ENCODE results near the gene BET1. TPM values are rescaled to one million over a fixed set of nuclear protein-coding genes. Genes with fewer than 3 reads are reported as not detected.

BET1 gene
- total RNA-seq, 1 donor from 2014 or later: 21.4 TPM

DNA sequence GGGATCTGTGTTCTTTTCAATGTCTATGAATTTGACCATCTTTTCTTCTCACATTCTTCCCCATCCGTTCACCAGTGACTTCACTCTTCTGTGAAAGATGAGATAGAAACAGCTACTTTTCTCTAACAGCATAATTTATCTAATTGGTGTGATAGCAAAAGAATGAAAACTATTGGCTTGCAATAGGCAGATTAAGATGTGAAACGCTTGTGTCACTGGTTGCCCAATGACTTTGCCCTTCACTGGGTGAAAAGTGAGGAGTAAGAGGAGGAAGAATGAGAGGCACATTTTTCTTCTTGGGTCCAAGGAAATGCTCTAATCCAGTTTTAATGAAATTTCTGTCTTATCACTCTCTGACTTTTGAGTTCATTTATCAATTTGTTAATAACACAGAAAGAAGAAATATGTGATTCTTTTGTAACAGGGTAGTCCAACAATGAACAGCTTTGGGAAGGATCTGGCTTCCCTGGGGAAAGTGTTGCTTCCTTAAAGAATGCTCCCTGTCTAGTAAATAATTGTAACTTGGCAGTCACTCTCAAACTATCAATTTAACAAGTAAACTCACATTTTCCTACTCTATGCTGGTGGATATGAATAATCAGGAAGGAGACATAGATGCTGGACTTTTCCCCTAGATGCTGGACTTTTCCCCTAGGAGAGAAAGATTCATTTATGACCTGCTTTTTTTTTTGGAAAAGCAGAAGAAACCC lies 35.1 kb downstream of the BET1 start:
- Mint-ChIP-seq H3K9me3 (no peaks in the 10 kb centered on the region), H3K27ac (no peak overlapping the region), H3K4me1 (ENCODE audit: low read depth) (no peaks in the 10 kb centered on the region), H3K27me3 (ENCODE audit: insufficient read depth) (peaks cover 2% of the 10 kb centered on the region), H3K4me3 (no peak overlapping the region), H3K36me3 (ENCODE audit: low read depth) (no peaks in the 10 kb centered on the region)
- intact Hi-C loops (cut with micrococcal nuclease): no loop called here
- DNase-seq (ENCODE audit: low spot score): no peak

DNA sequence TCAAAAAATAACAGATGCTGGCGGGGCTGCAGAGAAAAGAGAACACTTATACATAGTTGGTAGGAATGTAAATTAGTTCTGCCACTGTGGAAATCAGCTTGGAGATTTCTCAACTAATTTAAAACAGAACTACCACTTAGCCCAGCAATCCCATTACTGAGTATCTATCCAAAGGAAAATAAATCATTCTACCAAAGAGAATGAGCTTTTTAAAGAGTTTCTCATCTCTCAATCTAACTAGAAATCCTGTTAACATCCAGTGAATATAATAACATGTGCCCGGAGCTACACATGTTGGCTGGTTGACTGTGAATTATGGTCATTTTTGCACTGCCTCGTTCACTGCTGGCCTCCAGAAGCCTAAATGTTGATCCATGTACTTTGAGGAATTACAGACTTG lies 39.3 kb downstream of the BET1 start:
- H3K4me3 Mint-ChIP-seq: no peak overlapping the region
- no peaks in the 10 kb centered on the region for H3K9me3 Mint-ChIP-seq
- DNase-seq (ENCODE audit: low spot score): no peak
- H3K27me3 Mint-ChIP-seq (ENCODE audit: insufficient read depth): peaks cover 2% of the 10 kb centered on the region
- intact Hi-C loops (cut with micrococcal nuclease): no loop called here
- H3K27ac Mint-ChIP-seq: no peak overlapping the region
- H3K4me1 Mint-ChIP-seq (ENCODE audit: low read depth): no peaks in the 10 kb centered on the region
- H3K36me3 Mint-ChIP-seq (ENCODE audit: low read depth): no peaks in the 10 kb centered on the region

DNA sequence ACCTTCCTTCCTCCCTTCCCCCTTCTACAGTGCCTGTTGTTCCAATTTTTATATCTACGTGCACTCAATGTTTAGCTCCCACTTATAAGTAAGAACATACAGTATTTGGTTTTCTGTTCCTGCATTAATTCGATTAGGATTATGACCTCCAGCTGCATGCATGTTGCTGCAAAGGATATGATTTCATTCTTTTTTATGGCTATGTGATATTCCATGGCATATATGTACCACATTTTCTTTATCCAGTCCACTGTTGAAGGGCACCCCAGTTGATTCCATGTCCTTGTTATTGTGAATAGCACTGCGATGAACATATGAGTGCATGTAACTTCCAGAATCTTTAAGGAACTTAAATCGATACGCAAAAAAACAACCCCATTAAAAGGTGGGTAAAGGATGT lies 39.9 kb downstream of the BET1 start:
- Mint-ChIP-seq H3K4me3 (no peak overlapping the region), H3K4me1 (ENCODE audit: low read depth) (no peaks in the 10 kb centered on the region), H3K9me3 (no peaks in the 10 kb centered on the region), H3K27me3 (ENCODE audit: insufficient read depth) (peaks cover 2% of the 10 kb centered on the region), H3K36me3 (ENCODE audit: low read depth) (no peaks in the 10 kb centered on the region), H3K27ac (no peak overlapping the region)
- DNase-seq (ENCODE audit: low spot score): no peak
- intact Hi-C loops (cut with micrococcal nuclease): no loop called here

DNA sequence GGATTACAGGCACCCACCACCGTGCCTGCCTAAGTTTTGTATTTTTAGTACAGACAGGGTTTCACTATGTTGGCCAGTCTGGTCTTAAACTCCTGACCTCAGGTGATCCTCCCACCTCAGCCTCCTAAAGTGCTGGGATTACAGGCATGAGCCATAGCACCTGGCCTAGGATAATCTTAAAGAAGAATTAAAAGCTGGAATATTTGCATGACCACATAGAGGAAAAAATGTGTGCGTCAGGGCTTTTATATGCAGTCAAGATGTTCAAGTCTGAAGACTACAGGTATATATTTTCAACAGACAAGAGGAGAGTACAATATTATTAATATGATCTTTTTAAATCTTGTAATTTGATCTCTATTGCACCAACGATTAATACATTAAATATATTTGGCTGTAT lies 43.2 kb downstream of the BET1 start:
- intact Hi-C loops (cut with micrococcal nuclease): no loop called here
- H3K4me1 Mint-ChIP-seq (ENCODE audit: low read depth): no peaks in the 10 kb centered on the region
- no peaks in the 10 kb centered on the region for H3K9me3 Mint-ChIP-seq
- no peak for DNase-seq (ENCODE audit: low spot score)
- H3K27ac Mint-ChIP-seq: no peak overlapping the region
- H3K4me3 Mint-ChIP-seq: no peak overlapping the region
- peaks cover 2% of the 10 kb centered on the region for H3K27me3 Mint-ChIP-seq (ENCODE audit: insufficient read depth)
- H3K36me3 Mint-ChIP-seq (ENCODE audit: low read depth): no peaks in the 10 kb centered on the region

DNA sequence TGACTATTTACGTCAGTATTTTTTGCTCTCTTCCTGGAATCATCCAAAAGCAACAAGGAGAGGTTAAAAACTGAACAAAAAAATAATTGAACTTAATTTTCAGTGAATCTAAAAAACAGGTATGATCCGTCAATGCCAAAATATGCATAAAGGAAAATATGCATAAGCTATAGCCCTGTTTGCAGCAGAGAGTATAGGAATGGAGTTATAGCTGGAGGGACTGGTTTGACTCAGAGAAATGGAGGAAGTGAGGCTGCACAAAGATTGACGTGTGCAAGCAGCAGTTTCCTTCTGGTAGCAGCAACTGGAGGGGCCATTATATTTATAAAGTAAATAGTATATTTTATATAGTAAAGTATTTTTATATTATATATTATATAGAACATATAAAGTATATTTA lies 45.5 kb downstream of the BET1 start:
- H3K4me1 Mint-ChIP-seq (ENCODE audit: low read depth): no peaks in the 10 kb centered on the region
- H3K4me3 Mint-ChIP-seq: no peak overlapping the region
- no peaks in the 10 kb centered on the region for H3K36me3 Mint-ChIP-seq (ENCODE audit: low read depth)
- intact Hi-C loops (cut with micrococcal nuclease): no loop called here
- H3K27me3 Mint-ChIP-seq (ENCODE audit: insufficient read depth): no peaks in the 10 kb centered on the region
- no peaks in the 10 kb centered on the region for H3K9me3 Mint-ChIP-seq
- H3K27ac Mint-ChIP-seq: no peak overlapping the region
- DNase-seq (ENCODE audit: low spot score): no peak

DNA sequence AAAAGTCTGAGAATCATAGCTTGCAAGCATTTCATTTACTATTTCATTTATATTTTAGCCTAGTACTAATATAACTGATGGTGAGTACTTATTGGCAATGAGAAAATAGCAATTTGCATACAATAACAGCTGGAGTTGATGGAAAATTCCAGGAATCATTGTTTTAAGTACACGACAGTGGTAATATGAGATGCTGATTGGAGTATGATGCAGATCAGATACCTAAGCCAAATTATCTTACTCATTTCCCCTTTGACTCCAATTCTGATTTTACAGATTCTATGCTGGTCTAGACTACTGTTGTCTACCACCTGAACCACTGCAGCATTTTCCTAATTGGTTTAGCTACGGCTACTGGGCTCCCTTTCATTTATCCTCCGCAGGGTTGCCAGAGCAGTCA lies 45.9 kb downstream of the BET1 start:
- intact Hi-C loops (cut with micrococcal nuclease): no loop called here
- H3K27me3 Mint-ChIP-seq (ENCODE audit: insufficient read depth): no peaks in the 10 kb centered on the region
- H3K36me3 Mint-ChIP-seq (ENCODE audit: low read depth): no peaks in the 10 kb centered on the region
- DNase-seq (ENCODE audit: low spot score): no peak
- H3K4me1 Mint-ChIP-seq (ENCODE audit: low read depth): no peaks in the 10 kb centered on the region
- H3K27ac Mint-ChIP-seq: no peak overlapping the region
- no peaks in the 10 kb centered on the region for H3K9me3 Mint-ChIP-seq
- no peak overlapping the region for H3K4me3 Mint-ChIP-seq

DNA sequence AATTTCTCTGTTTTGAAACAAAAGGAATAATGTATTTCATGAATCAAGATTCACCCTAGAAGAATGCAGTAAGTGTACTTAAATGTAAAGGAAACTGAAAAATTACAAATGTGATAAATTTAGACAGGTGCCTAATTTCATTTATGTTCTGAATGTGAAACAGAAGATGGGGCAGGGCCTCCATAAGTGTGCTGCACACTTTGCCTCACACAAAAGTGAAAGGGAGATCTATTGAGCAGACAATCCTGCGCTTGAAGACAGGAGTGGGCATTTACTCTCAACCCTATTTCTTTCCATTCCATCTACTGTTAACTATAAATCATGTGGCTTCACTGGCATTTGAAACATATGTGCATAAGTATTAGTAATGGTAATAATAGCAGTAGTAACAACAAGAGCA lies 46.4 kb downstream of the BET1 start:
- intact Hi-C loops (cut with micrococcal nuclease): no loop called here
- H3K4me3 Mint-ChIP-seq: no peak overlapping the region
- no peaks in the 10 kb centered on the region for H3K36me3 Mint-ChIP-seq (ENCODE audit: low read depth)
- no peak overlapping the region for H3K27ac Mint-ChIP-seq
- no peaks in the 10 kb centered on the region for H3K9me3 Mint-ChIP-seq
- no peak for DNase-seq (ENCODE audit: low spot score)
- no peaks in the 10 kb centered on the region for H3K27me3 Mint-ChIP-seq (ENCODE audit: insufficient read depth)
- H3K4me1 Mint-ChIP-seq (ENCODE audit: low read depth): no peaks in the 10 kb centered on the region

DNA sequence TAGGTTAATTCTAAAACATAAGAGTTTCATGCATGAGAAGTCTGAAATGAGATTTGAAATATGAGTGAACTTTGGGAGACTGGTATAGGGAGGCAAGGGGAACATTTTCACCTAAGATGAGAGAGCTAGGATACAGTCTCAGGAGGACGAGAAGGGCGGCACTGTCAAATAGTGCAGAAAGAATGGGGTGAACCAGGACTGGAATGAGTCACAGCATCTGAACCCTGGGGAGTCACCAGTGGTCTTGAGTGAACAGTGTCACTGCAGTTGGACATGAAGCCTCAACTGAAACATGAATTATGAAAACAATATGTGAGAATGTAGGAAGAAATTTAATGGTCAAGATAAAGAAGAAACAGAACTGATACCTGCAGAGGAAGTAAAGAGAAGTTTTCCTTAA lies 48.9 kb downstream of the BET1 start:
- Mint-ChIP-seq H3K4me3 (no peak overlapping the region), H3K9me3 (no peaks in the 10 kb centered on the region), H3K27me3 (ENCODE audit: insufficient read depth) (no peaks in the 10 kb centered on the region), H3K27ac (no peak overlapping the region), H3K36me3 (ENCODE audit: low read depth) (no peaks in the 10 kb centered on the region), H3K4me1 (ENCODE audit: low read depth) (no peaks in the 10 kb centered on the region)
- DNase-seq (ENCODE audit: low spot score): no peak
- intact Hi-C loops (cut with micrococcal nuclease): no loop called here

DNA sequence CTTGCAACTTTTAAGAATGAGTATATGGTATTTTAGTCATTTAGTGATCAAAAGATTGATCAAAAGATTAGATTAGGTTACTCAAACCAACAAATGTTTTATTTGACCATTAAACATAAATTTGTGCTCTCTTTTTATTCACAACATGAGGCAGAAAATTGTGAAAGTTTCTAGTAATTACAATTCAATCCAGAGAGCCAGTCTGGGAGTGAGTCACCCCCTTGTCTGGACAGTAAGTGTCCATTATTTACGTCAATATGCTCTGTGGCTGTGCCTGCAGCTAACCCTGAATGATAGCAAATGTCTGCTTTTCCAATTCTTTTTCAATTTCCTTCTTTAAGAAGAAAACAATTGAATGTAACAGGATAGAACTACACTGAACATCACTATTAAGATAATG lies 54.7 kb downstream of the BET1 start:
- Mint-ChIP-seq H3K27ac (no peak overlapping the region), H3K36me3 (ENCODE audit: low read depth) (no peaks in the 10 kb centered on the region), H3K9me3 (no peaks in the 10 kb centered on the region), H3K27me3 (ENCODE audit: insufficient read depth) (no peaks in the 10 kb centered on the region), H3K4me3 (no peak overlapping the region), H3K4me1 (ENCODE audit: low read depth) (no peaks in the 10 kb centered on the region)
- no peak for DNase-seq (ENCODE audit: low spot score)
- intact Hi-C loops (cut with micrococcal nuclease): no loop called here

DNA sequence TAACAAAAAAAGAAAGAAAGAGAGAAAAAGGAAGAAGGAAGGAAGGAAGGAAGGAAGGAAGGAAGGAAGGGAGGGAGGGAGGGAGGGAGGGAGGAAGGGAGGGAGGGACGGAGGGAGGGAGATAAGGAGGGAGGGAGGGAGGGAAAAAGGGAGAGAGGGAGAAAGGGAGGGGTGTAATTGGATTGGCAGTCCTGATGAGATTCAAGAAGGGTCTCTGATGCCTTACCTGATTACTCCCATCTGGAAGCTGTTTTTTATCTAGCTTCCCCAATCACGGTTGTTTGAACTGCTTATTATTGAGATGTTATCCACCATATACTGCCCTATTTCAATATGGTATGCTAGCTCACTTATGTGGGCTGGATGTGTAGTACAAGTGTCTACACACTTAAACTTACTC lies 55.3 kb downstream of the BET1 start:
- H3K4me1 Mint-ChIP-seq (ENCODE audit: low read depth): no peaks in the 10 kb centered on the region
- intact Hi-C loops (cut with micrococcal nuclease): no loop called here
- H3K36me3 Mint-ChIP-seq (ENCODE audit: low read depth): no peaks in the 10 kb centered on the region
- no peaks in the 10 kb centered on the region for H3K9me3 Mint-ChIP-seq
- no peak overlapping the region for H3K27ac Mint-ChIP-seq
- DNase-seq (ENCODE audit: low spot score): no peak
- no peak overlapping the region for H3K4me3 Mint-ChIP-seq
- H3K27me3 Mint-ChIP-seq (ENCODE audit: insufficient read depth): no peaks in the 10 kb centered on the region

DNA sequence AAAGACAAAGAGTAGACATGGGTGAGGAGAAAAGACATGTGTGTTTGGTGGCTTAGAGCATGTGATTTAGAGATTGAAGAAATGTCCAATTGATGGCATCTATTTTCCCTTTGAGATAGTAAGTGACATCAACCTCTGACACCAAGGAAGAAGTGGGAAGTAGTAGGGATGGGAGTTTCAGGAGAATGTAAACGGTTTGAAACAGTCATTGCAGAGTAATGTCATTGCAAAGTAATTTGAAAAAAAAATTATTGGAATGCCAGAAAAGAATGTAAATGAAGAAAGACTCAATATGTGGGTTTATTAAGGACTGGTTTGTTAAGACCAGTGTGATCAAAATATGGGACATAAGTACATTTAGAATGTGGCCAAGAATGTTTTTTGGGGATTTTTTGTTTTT lies 56.0 kb downstream of the BET1 start:
- Mint-ChIP-seq H3K4me3 (no peak overlapping the region), H3K36me3 (ENCODE audit: low read depth) (no peaks in the 10 kb centered on the region), H3K9me3 (no peaks in the 10 kb centered on the region), H3K4me1 (ENCODE audit: low read depth) (no peaks in the 10 kb centered on the region), H3K27ac (no peak overlapping the region), H3K27me3 (ENCODE audit: insufficient read depth) (no peaks in the 10 kb centered on the region)
- intact Hi-C loops (cut with micrococcal nuclease): no loop called here
- DNase-seq (ENCODE audit: low spot score): no peak

DNA sequence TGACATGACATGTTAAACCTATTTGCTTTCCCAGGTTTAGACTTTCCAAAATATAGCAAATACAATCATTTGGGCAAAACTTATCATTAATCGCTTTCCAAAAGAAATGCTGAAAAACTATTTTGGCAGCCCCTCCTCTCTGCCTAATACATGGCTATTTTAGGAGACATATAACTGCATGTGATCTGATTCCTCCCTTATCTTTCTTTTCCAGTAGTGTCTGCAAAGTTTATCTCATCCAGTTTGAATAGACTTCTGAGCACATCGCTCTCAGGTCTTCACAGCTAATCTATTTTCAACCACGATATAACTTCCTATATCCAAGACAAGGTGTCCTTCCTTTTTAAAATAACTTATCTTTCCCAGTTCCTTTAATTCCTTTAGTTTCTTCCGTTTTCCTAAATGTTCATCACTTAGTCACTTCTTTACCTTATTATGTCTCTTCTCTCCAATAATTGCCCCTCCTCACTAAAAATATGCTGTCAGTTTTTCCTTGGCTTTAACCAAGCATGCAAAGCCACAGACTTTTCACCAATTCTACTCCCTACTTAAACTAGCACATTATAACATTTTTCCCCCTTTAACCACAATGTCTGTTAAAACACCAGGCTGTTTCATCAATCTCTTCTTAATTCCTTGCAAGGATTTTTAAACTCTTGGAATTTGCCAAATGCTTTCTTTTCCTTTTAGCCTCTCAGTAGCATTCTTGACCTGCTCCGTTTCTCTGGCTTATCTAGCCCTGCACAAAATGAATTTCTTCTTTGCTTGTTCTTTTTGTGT lies 58.2 kb downstream of the BET1 start:
- no peaks in the 10 kb centered on the region for H3K9me3 Mint-ChIP-seq
- intact Hi-C loops (cut with micrococcal nuclease): no loop called here
- no peaks in the 10 kb centered on the region for H3K36me3 Mint-ChIP-seq (ENCODE audit: low read depth)
- no peaks in the 10 kb centered on the region for H3K4me1 Mint-ChIP-seq (ENCODE audit: low read depth)
- H3K27me3 Mint-ChIP-seq (ENCODE audit: insufficient read depth): no peaks in the 10 kb centered on the region
- no peak overlapping the region for H3K4me3 Mint-ChIP-seq
- no peak overlapping the region for H3K27ac Mint-ChIP-seq
- no peak for DNase-seq (ENCODE audit: low spot score)

DNA sequence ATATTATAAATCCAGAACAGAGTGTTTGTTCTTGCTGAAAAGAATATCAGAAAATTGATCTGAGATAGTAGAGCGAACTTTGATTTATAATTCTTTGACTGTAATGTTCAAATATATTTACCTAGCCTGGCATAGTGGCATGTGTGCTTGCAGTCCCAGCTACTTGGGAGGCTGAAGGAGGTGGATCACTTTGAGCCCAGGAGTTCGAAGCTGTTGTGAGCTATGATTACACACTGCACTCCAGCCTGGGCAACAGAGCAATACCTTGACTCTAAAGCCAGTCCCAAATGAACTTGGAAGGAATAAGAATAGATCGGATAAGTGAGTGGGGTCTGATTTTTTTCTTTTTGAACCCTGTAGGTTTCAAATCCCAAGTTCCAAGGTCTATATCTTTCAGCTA lies 59.1 kb downstream of the BET1 start:
- Mint-ChIP-seq H3K36me3 (ENCODE audit: low read depth) (no peaks in the 10 kb centered on the region), H3K9me3 (no peaks in the 10 kb centered on the region), H3K4me3 (no peak overlapping the region), H3K27ac (no peak overlapping the region), H3K27me3 (ENCODE audit: insufficient read depth) (no peaks in the 10 kb centered on the region), H3K4me1 (ENCODE audit: low read depth) (no peaks in the 10 kb centered on the region)
- intact Hi-C loops (cut with micrococcal nuclease): no loop called here
- no peak for DNase-seq (ENCODE audit: low spot score)

Data from activated T-helper 1 cell treated with anti-CD3 and anti-CD28 coated beads, Interleukin-12 subunit alpha, Interleukin-12 subunit beta, Interleukin-2, Interleukin-4 antibody, amounts not matched to agents 30 ng/mL and 10 ng/mL and 1 ng/mL, durations not matched to agents 14 hours and 24 hours and 36 hours (primary cell).